ENCODE data around the gene B4GALT6.

B4GALT6 gene

DNA sequence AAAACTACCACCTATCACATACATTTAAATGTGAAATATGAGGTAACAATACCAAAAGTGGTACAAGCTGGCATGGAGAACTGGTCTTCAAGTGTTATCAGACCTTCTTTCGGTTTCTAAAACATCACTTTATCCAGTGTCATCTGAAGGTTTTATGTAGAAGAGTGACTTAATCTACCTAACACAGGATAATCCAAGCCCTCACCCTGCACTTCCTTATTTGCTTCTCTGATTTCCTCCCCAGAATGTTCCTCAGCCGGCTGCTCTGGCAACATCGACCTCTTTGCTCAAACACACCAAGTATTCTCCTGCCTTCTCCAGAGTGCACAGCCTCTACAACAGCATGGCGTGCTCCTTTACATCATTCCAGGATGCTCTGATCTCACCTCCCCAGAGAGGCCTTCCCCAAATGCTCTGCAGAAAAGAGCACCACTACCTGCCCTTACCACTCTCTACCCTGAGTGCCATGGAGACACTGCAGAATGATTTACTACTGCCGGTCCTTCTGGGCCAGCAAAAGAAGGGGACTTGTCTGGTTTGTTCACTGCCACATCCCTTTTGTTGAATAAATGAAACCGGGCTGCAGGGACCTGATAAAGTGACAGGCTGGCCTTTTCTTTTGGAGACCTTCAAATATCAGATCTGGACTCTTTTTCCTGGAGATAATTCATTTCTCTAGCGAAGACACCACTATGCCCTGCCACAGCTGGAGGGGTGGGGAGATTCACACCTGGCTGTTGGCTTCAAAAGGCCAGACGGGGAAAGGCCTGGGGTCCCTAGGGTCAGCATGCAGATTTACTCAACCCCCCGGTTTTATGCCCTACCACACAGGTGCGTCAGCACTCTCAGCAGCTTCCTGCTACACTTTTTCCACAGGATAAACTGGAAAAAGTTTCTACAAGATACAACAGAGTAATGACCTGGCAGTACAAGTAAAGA lies 50.7 kb downstream of the B4GALT6 start:
- no peaks in the 10 kb centered on the region for H3F3A ChIP-seq (ENCODE audit: control insufficient read depth, insufficient read depth)
- H3K4me3 ChIP-seq (ENCODE audit: low read length): no peak overlapping the region
- no peak for TF ChIP-seq EZH2phosphoT487 (IDR thresholded peaks at IDR 0.05; ENCODE audit: borderline replicate concordance, low read length)
- TF ChIP-seq, protein P1, sequence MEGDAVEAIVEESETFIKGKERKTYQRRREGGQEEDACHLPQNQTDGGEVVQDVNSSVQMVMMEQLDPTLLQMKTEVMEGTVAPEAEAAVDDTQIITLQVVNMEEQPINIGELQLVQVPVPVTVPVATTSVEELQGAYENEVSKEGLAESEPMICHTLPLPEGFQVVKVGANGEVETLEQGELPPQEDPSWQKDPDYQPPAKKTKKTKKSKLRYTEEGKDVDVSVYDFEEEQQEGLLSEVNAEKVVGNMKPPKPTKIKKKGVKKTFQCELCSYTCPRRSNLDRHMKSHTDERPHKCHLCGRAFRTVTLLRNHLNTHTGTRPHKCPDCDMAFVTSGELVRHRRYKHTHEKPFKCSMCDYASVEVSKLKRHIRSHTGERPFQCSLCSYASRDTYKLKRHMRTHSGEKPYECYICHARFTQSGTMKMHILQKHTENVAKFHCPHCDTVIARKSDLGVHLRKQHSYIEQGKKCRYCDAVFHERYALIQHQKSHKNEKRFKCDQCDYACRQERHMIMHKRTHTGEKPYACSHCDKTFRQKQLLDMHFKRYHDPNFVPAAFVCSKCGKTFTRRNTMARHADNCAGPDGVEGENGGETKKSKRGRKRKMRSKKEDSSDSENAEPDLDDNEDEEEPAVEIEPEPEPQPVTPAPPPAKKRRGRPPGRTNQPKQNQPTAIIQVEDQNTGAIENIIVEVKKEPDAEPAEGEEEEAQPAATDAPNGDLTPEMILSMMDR (IDR thresholded peaks at IDR 0.05; ENCODE audit: low read depth, low read length, poor library complexity, severe bottlenecking): no peak
- 0 out of 2 replicates have a peak, but pooled peaks cover 4% of the 10 kb centered on the region for H3K9me3 ChIP-seq (ENCODE audit: control insufficient read depth, insufficient read depth, low read length)
- H3K36me3 ChIP-seq (ENCODE audit: control insufficient read depth, low read length): peaks cover 8% of the 10 kb centered on the region
- no peaks in the 10 kb centered on the region for H3K9me2 ChIP-seq (replicated peaks; ENCODE audit: control insufficient read depth, low read length)
- H3K4me1 ChIP-seq (ENCODE audit: control insufficient read depth, low read length): peaks cover 31% of the 10 kb centered on the region
- H3K4me2 ChIP-seq (ENCODE audit: low read length): no peak overlapping the region
- no peaks in the 10 kb centered on the region for H4K20me1 ChIP-seq (ENCODE audit: control insufficient read depth, insufficient read depth, low read depth, low read length)
- no peak overlapping the region for H3K27ac ChIP-seq (ENCODE audit: low read depth, low read length)
- H3K27me3 ChIP-seq (ENCODE audit: control insufficient read depth, low read length): no peaks in the 10 kb centered on the region
- H3K79me2 ChIP-seq (ENCODE audit: control insufficient read depth, low read length): no peaks in the 10 kb centered on the region

DNA sequence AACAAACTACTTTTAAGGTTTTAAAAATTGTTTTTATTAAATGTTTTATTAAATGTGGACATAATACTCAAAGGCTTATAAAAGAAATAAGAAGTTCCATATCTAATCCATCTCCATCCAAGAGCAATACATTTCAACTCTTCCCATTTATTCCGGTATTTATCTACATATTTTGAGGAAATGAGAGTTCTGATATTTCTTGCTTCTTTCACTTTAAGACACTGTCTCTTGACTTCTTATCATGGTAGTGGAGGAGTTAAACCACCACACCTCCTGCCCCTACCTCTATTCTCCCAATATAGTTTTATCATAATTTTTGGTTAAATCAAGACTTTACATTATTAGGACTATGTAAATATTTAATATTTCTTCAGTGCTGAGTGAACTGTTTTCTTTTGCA lies 52.0 kb downstream of the B4GALT6 start:
- H4K20me1 ChIP-seq (ENCODE audit: control insufficient read depth, insufficient read depth, low read depth, low read length): no peaks in the 10 kb centered on the region
- no peak for TF ChIP-seq EZH2phosphoT487 (IDR thresholded peaks at IDR 0.05; ENCODE audit: borderline replicate concordance, low read length)
- TF ChIP-seq, protein P1 (IDR thresholded peaks at IDR 0.05; ENCODE audit: low read depth, low read length, poor library complexity, severe bottlenecking): no peak
- no peak overlapping the region for H3K4me3 ChIP-seq (ENCODE audit: low read length)
- peaks cover 31% of the 10 kb centered on the region for H3K4me1 ChIP-seq (ENCODE audit: control insufficient read depth, low read length)
- peaks cover 8% of the 10 kb centered on the region for H3K36me3 ChIP-seq (ENCODE audit: control insufficient read depth, low read length)
- no peaks in the 10 kb centered on the region for H3F3A ChIP-seq (ENCODE audit: control insufficient read depth, insufficient read depth)
- no peaks in the 10 kb centered on the region for H3K9me2 ChIP-seq (replicated peaks; ENCODE audit: control insufficient read depth, low read length)
- H3K4me2 ChIP-seq (ENCODE audit: low read length): no peak overlapping the region
- 0 out of 2 replicates have a peak, but pooled peaks cover 4% of the 10 kb centered on the region for H3K9me3 ChIP-seq (ENCODE audit: control insufficient read depth, insufficient read depth, low read length)
- H3K27me3 ChIP-seq (ENCODE audit: control insufficient read depth, low read length): no peaks in the 10 kb centered on the region
- no peaks in the 10 kb centered on the region for H3K79me2 ChIP-seq (ENCODE audit: control insufficient read depth, low read length)
- no peak overlapping the region for H3K27ac ChIP-seq (ENCODE audit: low read depth, low read length)

DNA sequence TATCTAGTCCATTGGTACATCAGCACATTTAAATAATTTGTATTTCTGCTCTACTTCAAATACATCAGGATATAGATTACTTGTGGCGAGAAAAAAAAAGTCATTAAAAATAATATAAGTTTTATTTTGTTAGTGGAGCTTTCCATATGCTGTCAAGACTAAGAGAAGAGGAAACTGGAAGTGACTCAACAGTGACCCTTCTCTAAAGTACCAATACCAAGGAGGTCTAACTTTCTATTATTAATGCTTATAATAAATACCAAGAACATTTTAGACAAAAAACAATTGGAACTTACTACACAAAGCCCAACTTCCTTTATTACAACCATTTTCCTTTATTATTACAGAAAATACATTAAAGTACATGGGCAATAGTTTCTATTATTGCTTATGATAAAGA lies 52.9 kb downstream of the B4GALT6 start:
- H3K9me2 ChIP-seq (replicated peaks; ENCODE audit: control insufficient read depth, low read length): no peaks in the 10 kb centered on the region
- TF ChIP-seq EZH2phosphoT487 (IDR thresholded peaks at IDR 0.05; ENCODE audit: borderline replicate concordance, low read length): no peak
- TF ChIP-seq, protein P1 (IDR thresholded peaks at IDR 0.05; ENCODE audit: low read depth, low read length, poor library complexity, severe bottlenecking): no peak
- no peaks in the 10 kb centered on the region for H4K20me1 ChIP-seq (ENCODE audit: control insufficient read depth, insufficient read depth, low read depth, low read length)
- no peak overlapping the region for H3K4me3 ChIP-seq (ENCODE audit: low read length)
- no peaks in the 10 kb centered on the region for H3K79me2 ChIP-seq (ENCODE audit: control insufficient read depth, low read length)
- H3K27me3 ChIP-seq (ENCODE audit: control insufficient read depth, low read length): no peaks in the 10 kb centered on the region
- no peak overlapping the region for H3K27ac ChIP-seq (ENCODE audit: low read depth, low read length)
- 0 out of 2 replicates have a peak, but pooled peaks cover 4% of the 10 kb centered on the region for H3K9me3 ChIP-seq (ENCODE audit: control insufficient read depth, insufficient read depth, low read length)
- H3K4me1 ChIP-seq (ENCODE audit: control insufficient read depth, low read length): peaks cover 31% of the 10 kb centered on the region
- no peaks in the 10 kb centered on the region for H3F3A ChIP-seq (ENCODE audit: control insufficient read depth, insufficient read depth)
- peaks cover 8% of the 10 kb centered on the region for H3K36me3 ChIP-seq (ENCODE audit: control insufficient read depth, low read length)
- H3K4me2 ChIP-seq (ENCODE audit: low read length): no peak overlapping the region
